ENCODE results near the gene LMAN1L.
"Not testable (repeated sequence)": the region's sequence is repeated elsewhere in the genome, so short reads cannot be mapped to it uniquely, and the experiment has no call there.

LMAN1L gene

DNA sequence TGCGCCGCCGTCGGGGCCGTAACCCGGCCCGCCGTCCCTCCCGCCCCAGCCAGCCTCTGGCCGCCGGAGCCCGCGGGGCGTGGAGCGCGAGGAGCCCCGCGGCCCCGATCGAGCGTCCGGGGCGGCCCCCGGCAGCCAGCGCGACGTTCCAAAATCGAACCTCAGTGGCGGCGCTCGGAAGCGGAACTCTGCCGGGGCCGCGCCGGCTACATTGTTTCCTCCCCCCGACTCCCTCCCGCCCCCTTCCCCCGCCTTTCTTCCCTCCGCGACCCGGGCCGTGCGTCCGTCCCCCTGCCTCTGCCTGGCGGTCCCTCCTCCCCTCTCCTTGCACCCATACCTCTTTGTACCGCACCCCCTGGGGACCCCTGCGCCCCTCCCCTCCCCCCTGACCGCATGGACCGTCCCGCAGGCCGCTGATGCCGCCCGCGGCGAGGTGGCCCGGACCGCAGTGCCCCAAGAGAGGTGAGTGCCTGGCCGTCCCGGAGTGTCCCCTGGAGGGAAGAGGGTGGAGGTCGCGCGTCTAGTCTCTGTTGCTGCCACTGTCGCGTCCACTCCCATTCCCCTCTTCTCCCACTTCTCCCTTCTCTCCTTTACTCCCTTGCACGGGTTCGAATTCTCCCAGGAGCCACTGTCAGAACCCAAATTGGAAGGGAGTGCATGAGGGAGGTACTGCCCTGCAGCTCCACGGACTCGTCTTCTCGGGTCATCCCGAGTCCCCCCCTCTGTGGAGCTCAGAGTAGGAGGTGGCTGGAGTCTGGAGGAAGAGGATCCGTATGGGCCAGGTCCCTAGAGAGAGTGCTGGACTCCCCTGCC, 30.2 kb upstream of the LMAN1L start:
- peak; percentile 31 for DNase-seq

- no peak for DNase-seq
These were observed 29.4 kb upstream of the LMAN1L start for GRCh38 chr15:74783072-74783807.

GRCh38 chr15:74783808-74784175, 28.8 kb upstream of the LMAN1L start:
- DNase-seq: no peak

- DNase-seq: no peak
These were observed 28.0 kb upstream of the LMAN1L start for GRCh38 chr15:74784426-74785193.

GRCh38 chr15:74785194-74786032, 27.2 kb upstream of the LMAN1L start:
- no peak for DNase-seq

DNA sequence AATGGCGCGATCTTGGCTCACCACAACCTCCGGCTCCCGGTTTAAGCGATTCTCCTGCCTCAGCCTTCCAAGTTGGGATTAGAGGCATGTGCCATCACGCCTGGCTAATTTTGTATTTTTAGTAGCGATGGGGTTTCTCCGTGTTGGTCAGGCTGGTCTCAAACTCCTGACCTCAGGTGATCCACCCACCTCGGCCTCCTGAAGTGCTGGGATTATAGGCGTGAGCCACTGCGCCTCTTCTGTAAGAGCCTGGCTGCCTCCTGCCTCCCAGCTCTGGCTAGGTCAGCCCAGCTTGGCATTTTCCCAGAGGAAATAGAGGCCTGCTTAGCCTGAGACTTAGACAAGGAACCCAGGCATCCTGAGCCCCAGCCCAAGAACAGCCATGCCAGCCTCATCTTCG, 26.6 kb upstream of the LMAN1L start:
- DNase-seq: not testable (repeated sequence)

GRCh38 chr15:74786551-74787165, 26.0 kb upstream of the LMAN1L start:
- DNase-seq: no peak

GRCh38 chr15:74787251-74788041, 25.2 kb upstream of the LMAN1L start:
- DNase-seq: peak; percentile 94

DNA sequence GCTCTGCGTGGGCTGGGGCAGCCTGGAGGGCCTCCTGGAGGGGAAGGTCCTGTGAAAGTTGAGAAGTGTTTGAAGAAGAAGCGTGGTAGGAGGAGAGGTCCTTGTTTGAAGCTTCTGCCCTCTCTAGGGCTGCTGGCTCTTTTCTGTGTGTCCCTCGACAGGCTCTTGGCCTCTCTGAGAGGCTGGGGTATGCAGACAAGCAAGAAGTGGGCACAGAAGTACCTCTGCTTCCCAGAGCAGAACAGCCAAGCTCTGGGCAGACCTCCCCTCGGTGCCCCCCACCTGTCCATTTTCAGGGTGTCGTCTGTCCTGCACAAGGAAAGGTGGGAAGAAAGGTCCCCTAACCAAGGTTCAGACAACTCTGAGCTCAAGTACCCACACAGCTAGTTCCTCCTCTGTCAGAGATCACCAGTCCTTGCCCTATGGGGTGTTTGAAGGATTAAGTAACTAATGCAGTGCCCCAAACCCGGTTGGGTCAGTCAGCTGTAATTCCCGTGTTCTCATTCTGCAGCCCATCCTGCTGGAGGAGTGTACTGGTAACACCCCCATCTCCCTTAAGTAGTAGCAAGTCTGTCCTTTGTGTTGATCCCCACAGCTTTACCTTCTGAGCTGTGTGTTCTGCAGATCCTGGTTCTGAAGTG, 24.5 kb upstream of the LMAN1L start:
- no peak for DNase-seq

GRCh38 chr15:74788683-74789151, 23.9 kb upstream of the LMAN1L start:
- no peak for DNase-seq

DNA sequence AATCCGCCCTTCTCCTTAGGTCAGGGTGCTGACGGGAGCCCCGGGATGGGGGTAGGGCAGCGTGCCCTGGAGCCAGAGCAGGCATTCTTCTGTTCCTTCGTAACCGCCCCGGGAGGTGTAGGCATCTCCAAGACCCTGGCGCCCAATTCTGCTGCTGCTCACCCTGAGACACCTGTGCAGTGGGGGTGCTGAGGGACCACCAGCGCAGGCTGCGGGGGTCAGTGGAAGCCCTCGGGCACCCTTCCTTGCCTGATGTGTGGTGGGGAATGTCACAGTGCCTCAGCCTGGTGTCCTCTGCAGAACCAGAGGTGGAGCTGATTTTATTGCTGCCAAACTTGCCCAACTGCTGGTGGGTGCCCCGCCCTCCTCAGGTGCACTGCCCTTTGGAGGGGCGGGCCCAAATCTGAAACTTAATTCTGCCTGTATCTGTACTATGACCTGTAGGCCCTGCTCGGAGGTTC, 23.4 kb upstream of the LMAN1L start:
- no peak for DNase-seq

DNA sequence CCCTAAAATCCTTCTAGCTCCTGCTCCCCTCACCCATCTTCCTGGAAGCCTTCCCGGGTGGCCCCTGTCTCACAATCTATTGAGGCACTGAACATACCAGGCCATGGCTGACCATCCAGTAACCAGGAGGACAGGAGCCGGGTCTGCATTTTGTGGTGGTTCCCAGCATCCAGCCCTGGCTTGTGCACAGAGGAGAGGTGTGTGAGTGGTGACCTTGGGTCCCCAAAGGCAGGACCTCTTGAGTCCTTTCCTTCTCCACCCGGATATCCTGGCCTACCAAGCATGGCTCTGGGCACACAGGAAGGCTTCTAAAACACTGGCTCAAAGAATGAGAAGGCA, 22.9 kb upstream of the LMAN1L start:
- no peak for DNase-seq

- DNase-seq: peak; percentile 66
These were observed 22.3 kb upstream of the LMAN1L start for GRCh38 chr15:74790080-74790916.

DNA sequence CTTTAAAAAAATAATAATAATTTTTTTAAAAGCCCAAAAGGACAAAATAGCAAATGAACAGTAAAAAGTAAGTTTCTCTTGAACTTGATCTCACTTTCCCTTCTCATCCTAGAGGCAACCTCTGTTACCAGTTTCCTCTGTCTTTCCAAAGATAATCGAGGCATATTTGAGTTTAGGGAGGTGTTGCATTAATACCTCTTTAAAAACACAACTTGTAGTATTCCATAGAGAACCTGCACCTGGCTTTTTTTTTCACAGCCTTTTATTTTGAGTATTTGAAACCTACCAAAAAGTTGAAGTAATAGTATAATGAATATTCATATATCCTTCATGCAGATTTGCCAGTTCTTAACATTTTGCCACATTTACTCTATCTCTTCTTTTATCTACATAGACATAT, 21.6 kb upstream of the LMAN1L start:
- no peak for DNase-seq

DNA sequence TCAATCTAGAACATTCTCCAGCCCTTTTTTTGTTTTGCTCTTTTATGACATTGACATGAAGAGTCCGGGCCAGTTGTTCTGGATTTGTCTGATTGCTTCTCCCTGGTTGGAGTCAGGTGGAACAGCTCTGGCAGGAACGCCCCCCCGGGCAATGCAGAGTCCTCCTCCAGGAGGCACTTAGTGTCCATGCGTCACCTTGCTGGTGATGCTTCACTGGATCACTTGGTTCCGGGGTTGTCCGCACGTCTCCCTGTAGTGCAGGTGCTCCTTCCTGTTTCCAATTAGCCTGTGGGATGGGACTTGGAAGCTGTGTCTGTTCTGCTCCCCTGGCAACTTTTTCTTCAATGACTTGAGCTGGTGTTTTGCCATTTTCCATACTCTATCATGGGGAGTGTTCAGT, 21.0 kb upstream of the LMAN1L start:
- DNase-seq: no peak

- DNase-seq: no peak
These were observed 20.2 kb upstream of the LMAN1L start for GRCh38 chr15:74792227-74793016.

GRCh38 chr15:74793135-74794028, 19.3 kb upstream of the LMAN1L start:
- peak; percentile 27 for DNase-seq

All from GDM1 (cell line).